WTC11 (cell line): ENCODE results near the gene PLK1. TPM values are rescaled to one million over a fixed set of nuclear protein-coding genes. Genes with fewer than 3 reads are reported as not detected.

Experiments
- ATAC-seq: fragments of 200-7000 bp; cut with Tn5 transposase; 2 replicates; pipeline ENCODE4 v1.10.0; 2021; ENCODE audit warnings: mild to moderate bottlenecking, moderate library complexity
- CTCF ChIA-PET: fragments of 300-600 bp; sonication (Branson Sonifier 250); formaldehyde crosslinking; loops from one replicate; lab custom pipeline; 2021; ENCODE audit warnings: antibody characterized with exemption; lab: Charles Lee
- POLR2A ChIA-PET: fragments of 350-600 bp; sonication (Branson Sonifier 250); formaldehyde crosslinking; loops from one replicate; lab custom pipeline; 2021; ENCODE audit warnings: antibody characterized with exemption; lab: Charles Lee
- DNase-seq: peaks from one replicate; pipeline ENCODE4 v3.0.0; 2021; ENCODE audit warnings: low spot score
- H3K27ac Mint-ChIP-seq: 2 replicates; pipeline ENCODE4 v1.8.0; 2021; ENCODE audit warnings: mixed read lengths
- H3K27me3 Mint-ChIP-seq: 2 replicates; pipeline ENCODE4 v1.8.0; 2021; ENCODE audit warnings: low read depth, mild to moderate bottlenecking, moderate library complexity, mixed read lengths
- H3K36me3 Mint-ChIP-seq: 2 replicates; pipeline ENCODE4 v1.8.0; 2021; ENCODE audit warnings: mixed read lengths
- H3K4me1 Mint-ChIP-seq: 2 replicates; pipeline ENCODE4 v1.8.0; 2022; ENCODE audit warnings: mixed read lengths
- H3K4me3 Mint-ChIP-seq: 2 replicates; pipeline ENCODE4 v1.8.0; 2021; ENCODE audit warnings: mild to moderate bottlenecking, moderate library complexity, mixed read lengths
- H3K9me3 Mint-ChIP-seq: 2 replicates; pipeline ENCODE4 v1.8.0; 2021; ENCODE audit warnings: mixed read lengths
- EMX1 ChIP-seq: fragments of 250-450 bp; sonication (Bioruptor Pico); IDR thresholded peaks from 2 replicates; pipeline ENCODE4 v1.8.0; 2021; ENCODE audit warnings: mild to moderate bottlenecking
- ETV6 ChIP-seq: sonication (generic); formaldehyde crosslinking; IDR thresholded peaks from 2 replicates; pipeline ENCODE4 v1.8.1; 2022; ENCODE audit warnings: mild to moderate bottlenecking, missing genetic modification reagents
- GABPB1 ChIP-seq: sonication (generic); formaldehyde crosslinking; IDR thresholded peaks from 2 replicates; pipeline ENCODE4 v1.8.1; 2023; ENCODE audit warnings: mild to moderate bottlenecking, missing genetic modification reagents
- GTF2I ChIP-seq: fragments of 250-450 bp; sonication (Bioruptor Pico); conservative IDR thresholded peaks from 2 replicates; pipeline ENCODE4 v1.4.0; 2021; ENCODE audit warnings: mild to moderate bottlenecking
- IRF2 ChIP-seq: sonication (generic); formaldehyde crosslinking; IDR thresholded peaks from 2 replicates; pipeline ENCODE4 v1.8.0; 2022; ENCODE audit warnings: low read depth, missing genetic modification reagents, borderline replicate concordance
- JAZF1 ChIP-seq: fragments of 250-450 bp; sonication (Bioruptor Pico); IDR thresholded peaks from 2 replicates; pipeline ENCODE4 v1.9.0; 2021; ENCODE audit warnings: moderate library complexity, mild to moderate bottlenecking, inconsistent platforms
- JUN ChIP-seq: sonication (generic); formaldehyde crosslinking; IDR thresholded peaks from 2 replicates; pipeline ENCODE4 v1.8.0; 2023; ENCODE audit warnings: mild to moderate bottlenecking, missing genetic modification reagents
- MXD4 ChIP-seq: fragments of 250-450 bp; sonication (Bioruptor Pico); IDR thresholded peaks from 2 replicates; pipeline ENCODE4 v1.8.0; 2021; ENCODE audit warnings: mild to moderate bottlenecking, moderate library complexity, borderline replicate concordance
- NFATC4 ChIP-seq: fragments of 250-450 bp; sonication (Bioruptor Pico); IDR thresholded peaks from 2 replicates; pipeline ENCODE4 v1.9.0; 2021; ENCODE audit warnings: mild to moderate bottlenecking
- NR3C1 ChIP-seq: sonication (generic); formaldehyde crosslinking; conservative IDR thresholded peaks from 2 replicates; pipeline ENCODE4 v1.8.1; 2023; ENCODE audit warnings: low read depth, mild to moderate bottlenecking, missing genetic modification reagents
- OVOL2 ChIP-seq: fragments of 250-450 bp; sonication (Bioruptor Pico); IDR thresholded peaks from 2 replicates; pipeline ENCODE4 v1.9.0; 2021; ENCODE audit warnings: mild to moderate bottlenecking, borderline replicate concordance
- PRRX2 ChIP-seq: fragments of 250-450 bp; sonication (Bioruptor Pico); IDR thresholded peaks from 2 replicates; pipeline ENCODE4 v1.8.0; 2021; ENCODE audit warnings: mild to moderate bottlenecking
- ZNF121 ChIP-seq: sonication (generic); formaldehyde crosslinking; IDR thresholded peaks from 2 replicates; pipeline ENCODE4 v1.8.0; 2023; ENCODE audit warnings: missing genetic modification reagents
- ZNF263 ChIP-seq: sonication (generic); formaldehyde crosslinking; IDR thresholded peaks from 2 replicates; pipeline ENCODE4 v1.8.1; 2022; ENCODE audit warnings: low read depth, mild to moderate bottlenecking, moderate library complexity, missing genetic modification reagents
- total RNA-seq: library from RNA; stranded (reverse); gene quantifications from 3 replicates; pipeline ENCODE4 v1.2.3, GENCODE V29; 2021
- TF ChIP-seq, protein P1 (sequence below): sonication (generic); formaldehyde crosslinking; IDR thresholded peaks from 2 replicates; pipeline ENCODE4 v1.8.1; 2023; ENCODE audit warnings: mild to moderate bottlenecking, moderate library complexity, missing genetic modification reagents
- TF ChIP-seq, protein P2 (sequence below): sonication (generic); formaldehyde crosslinking; IDR thresholded peaks from 2 replicates; pipeline ENCODE4 v1.8.0; 2022; ENCODE audit warnings: mild to moderate bottlenecking, missing genetic modification reagents
- TF ChIP-seq, protein P3 (sequence below): fragments of 250-450 bp; sonication (Bioruptor Pico); conservative IDR thresholded peaks from 2 replicates; pipeline ENCODE4 v1.9.0; 2021; ENCODE audit warnings: mild to moderate bottlenecking
- TF ChIP-seq, protein P4 (sequence below): sonication (generic); formaldehyde crosslinking; IDR thresholded peaks from 2 replicates; pipeline ENCODE4 v1.8.1; 2023; ENCODE audit warnings: mild to moderate bottlenecking, missing genetic modification reagents, moderate library complexity
- TF ChIP-seq, protein P5 (sequence below): sonication (generic); formaldehyde crosslinking; IDR thresholded peaks from 2 replicates; pipeline ENCODE4 v1.8.0; 2023; ENCODE audit warnings: missing genetic modification reagents, mild to moderate bottlenecking, borderline replicate concordance
- TF ChIP-seq, protein P6 (sequence below): fragments of 250-450 bp; sonication (Bioruptor Pico); IDR thresholded peaks from 2 replicates; pipeline ENCODE4 v1.9.0; 2021; ENCODE audit warnings: mild to moderate bottlenecking
- TF ChIP-seq, protein P7 (sequence below): fragments of 200-600 bp; IDR thresholded peaks from 2 replicates; pipeline ENCODE4 v1.8.0; 2022; ENCODE audit warnings: antibody characterized with exemption
- TF ChIP-seq, protein P8 (sequence below): sonication (generic); formaldehyde crosslinking; IDR thresholded peaks from 2 replicates; pipeline ENCODE4 v1.8.1; 2022; ENCODE audit warnings: missing genetic modification reagents, borderline replicate concordance

Gene PLK1
- total RNA-seq, 1 experiment from 2014 or later = 167 TPM

DNA sequence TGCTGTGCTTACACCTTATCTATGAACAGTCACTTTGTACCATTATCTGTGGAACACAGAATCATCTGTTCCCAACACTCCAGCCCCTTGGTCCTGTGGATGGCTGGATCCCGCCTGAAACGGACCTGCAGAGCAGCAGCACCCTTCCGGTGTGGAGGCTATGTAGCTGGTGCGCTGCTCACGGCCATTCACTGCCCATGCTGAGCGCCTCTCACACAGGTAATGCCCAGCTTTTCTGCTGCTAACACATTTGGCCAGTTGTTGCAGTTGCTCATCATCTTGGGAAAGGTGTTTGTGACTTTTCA, 11.4 kb upstream of the PLK1 start:
- Mint-ChIP-seq H3K4me1 (no peaks in the 10 kb centered on the region), H3K27ac (no peak overlapping the region), H3K36me3 (peaks cover 53% of the 10 kb centered on the region), H3K4me3 (no peak overlapping the region), H3K9me3 (no peaks in the 10 kb centered on the region), H3K27me3 (no peaks in the 10 kb centered on the region)
- TF ChIP-seq, protein P1, sequence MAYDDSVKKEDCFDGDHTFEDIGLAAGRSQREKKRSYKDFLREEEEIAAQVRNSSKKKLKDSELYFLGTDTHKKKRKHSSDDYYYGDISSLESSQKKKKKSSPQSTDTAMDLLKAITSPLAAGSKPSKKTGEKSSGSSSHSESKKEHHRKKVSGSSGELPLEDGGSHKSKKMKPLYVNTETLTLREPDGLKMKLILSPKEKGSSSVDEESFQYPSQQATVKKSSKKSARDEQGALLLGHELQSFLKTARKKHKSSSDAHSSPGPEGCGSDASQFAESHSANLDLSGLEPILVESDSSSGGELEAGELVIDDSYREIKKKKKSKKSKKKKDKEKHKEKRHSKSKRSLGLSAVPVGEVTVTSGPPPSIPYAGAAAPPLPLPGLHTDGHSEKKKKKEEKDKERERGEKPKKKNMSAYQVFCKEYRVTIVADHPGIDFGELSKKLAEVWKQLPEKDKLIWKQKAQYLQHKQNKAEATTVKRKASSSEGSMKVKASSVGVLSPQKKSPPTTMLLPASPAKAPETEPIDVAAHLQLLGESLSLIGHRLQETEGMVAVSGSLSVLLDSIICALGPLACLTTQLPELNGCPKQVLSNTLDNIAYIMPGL (CRISPR knock-in tag) = no peak
- TF ChIP-seq, protein P2, sequence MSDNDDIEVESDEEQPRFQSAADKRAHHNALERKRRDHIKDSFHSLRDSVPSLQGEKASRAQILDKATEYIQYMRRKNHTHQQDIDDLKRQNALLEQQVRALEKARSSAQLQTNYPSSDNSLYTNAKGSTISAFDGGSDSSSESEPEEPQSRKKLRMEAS (CRISPR knock-in tag) = no peak
- no peak for TF ChIP-seq GABPB1 (CRISPR knock-in tag)
- TF ChIP-seq GTF2I (CRISPR knock-in tag) = no peak
- TF ChIP-seq ETV6 (CRISPR knock-in tag) = no peak
- TF ChIP-seq, protein P3, sequence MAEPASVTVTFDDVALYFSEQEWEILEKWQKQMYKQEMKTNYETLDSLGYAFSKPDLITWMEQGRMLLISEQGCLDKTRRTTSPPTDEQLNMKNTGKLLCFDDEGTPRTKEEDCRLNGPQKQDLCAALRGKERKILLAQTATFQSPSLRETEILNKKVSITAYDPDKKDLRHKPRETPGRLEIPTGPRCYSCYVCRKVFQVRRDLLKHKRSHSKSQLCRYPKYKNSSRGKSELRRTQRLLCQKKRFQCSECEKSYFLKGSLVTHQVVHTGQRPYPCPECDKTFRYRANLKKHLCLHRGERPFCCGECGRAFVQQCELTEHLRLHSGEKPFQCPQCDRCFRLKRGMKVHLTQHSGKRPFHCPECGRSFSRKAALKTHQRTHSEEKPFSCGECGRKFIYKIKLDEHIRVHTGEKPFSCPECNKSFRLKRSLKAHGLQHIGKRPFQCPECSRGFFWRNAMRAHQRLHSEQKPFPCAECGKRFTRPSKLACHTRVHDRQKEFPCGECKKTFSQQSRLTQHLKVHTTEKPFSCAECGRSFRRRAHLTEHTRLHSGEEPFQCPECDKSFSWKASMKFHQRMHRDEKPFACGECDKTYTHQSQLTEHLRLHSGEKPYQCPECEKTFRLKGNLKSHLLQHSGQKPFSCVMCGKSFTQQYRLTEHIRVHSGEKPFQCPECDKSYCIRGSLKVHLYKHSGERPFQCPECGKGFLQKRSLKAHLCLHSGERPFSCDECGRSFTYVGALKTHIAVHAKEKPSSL (CRISPR knock-in tag) = no peak
- no peak for TF ChIP-seq ZNF263 (CRISPR knock-in tag)
- TF ChIP-seq OVOL2 (CRISPR knock-in tag) = no peak
- TF ChIP-seq, protein P4, sequence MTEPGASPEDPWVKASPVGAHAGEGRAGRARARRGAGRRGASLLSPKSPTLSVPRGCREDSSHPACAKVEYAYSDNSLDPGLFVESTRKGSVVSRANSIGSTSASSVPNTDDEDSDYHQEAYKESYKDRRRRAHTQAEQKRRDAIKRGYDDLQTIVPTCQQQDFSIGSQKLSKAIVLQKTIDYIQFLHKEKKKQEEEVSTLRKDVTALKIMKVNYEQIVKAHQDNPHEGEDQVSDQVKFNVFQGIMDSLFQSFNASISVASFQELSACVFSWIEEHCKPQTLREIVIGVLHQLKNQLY = no peak
- no peak for TF ChIP-seq ZNF121 (CRISPR knock-in tag)
- TF ChIP-seq IRF2 (CRISPR knock-in tag) = no peak
- no peak for TF ChIP-seq NR3C1 (CRISPR knock-in tag)
- DNase-seq = no peak
- ChIA-PET POLR2A (no interaction called here), CTCF (no interaction called here)
- no peak for ATAC-seq

DNA sequence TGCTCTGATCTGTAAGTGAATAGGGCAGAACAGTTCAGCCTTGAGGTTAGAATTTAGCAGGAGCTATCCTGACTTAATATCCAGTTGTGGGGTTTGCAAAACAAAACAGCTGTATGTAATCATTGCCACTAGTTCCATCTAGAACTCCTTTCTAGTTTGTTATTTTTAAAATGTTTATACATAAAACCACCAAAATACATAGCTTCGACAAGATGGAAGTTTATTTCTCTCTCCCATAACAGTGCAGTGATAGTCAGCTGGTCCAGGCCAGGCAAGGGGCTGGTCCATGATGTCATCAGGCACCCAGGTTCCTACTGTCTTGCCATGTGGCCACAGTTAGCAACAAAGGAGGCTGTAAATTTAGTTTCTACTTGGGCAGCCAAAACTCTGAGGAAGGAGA, 10.5 kb upstream of the PLK1 start:
- TF ChIP-seq GTF2I (CRISPR knock-in tag) (no peak), OVOL2 (CRISPR knock-in tag) (no peak), PRRX2 (no peak), JAZF1 (CRISPR knock-in tag) (no peak), JUN (no peak), EMX1 (no peak), MXD4 (CRISPR knock-in tag) (no peak), NFATC4 (no peak)
- TF ChIP-seq, protein P5, sequence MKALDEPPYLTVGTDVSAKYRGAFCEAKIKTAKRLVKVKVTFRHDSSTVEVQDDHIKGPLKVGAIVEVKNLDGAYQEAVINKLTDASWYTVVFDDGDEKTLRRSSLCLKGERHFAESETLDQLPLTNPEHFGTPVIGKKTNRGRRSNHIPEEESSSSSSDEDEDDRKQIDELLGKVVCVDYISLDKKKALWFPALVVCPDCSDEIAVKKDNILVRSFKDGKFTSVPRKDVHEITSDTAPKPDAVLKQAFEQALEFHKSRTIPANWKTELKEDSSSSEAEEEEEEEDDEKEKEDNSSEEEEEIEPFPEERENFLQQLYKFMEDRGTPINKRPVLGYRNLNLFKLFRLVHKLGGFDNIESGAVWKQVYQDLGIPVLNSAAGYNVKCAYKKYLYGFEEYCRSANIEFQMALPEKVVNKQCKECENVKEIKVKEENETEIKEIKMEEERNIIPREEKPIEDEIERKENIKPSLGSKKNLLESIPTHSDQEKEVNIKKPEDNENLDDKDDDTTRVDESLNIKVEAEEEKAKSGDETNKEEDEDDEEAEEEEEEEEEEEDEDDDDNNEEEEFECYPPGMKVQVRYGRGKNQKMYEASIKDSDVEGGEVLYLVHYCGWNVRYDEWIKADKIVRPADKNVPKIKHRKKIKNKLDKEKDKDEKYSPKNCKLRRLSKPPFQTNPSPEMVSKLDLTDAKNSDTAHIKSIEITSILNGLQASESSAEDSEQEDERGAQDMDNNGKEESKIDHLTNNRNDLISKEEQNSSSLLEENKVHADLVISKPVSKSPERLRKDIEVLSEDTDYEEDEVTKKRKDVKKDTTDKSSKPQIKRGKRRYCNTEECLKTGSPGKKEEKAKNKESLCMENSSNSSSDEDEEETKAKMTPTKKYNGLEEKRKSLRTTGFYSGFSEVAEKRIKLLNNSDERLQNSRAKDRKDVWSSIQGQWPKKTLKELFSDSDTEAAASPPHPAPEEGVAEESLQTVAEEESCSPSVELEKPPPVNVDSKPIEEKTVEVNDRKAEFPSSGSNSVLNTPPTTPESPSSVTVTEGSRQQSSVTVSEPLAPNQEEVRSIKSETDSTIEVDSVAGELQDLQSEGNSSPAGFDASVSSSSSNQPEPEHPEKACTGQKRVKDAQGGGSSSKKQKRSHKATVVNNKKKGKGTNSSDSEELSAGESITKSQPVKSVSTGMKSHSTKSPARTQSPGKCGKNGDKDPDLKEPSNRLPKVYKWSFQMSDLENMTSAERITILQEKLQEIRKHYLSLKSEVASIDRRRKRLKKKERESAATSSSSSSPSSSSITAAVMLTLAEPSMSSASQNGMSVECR (CRISPR knock-in tag) = no peak
- TF ChIP-seq, protein P6, sequence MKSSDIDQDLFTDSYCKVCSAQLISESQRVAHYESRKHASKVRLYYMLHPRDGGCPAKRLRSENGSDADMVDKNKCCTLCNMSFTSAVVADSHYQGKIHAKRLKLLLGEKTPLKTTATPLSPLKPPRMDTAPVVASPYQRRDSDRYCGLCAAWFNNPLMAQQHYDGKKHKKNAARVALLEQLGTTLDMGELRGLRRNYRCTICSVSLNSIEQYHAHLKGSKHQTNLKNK (CRISPR knock-in tag) = no peak
- TF ChIP-seq, protein P7, sequence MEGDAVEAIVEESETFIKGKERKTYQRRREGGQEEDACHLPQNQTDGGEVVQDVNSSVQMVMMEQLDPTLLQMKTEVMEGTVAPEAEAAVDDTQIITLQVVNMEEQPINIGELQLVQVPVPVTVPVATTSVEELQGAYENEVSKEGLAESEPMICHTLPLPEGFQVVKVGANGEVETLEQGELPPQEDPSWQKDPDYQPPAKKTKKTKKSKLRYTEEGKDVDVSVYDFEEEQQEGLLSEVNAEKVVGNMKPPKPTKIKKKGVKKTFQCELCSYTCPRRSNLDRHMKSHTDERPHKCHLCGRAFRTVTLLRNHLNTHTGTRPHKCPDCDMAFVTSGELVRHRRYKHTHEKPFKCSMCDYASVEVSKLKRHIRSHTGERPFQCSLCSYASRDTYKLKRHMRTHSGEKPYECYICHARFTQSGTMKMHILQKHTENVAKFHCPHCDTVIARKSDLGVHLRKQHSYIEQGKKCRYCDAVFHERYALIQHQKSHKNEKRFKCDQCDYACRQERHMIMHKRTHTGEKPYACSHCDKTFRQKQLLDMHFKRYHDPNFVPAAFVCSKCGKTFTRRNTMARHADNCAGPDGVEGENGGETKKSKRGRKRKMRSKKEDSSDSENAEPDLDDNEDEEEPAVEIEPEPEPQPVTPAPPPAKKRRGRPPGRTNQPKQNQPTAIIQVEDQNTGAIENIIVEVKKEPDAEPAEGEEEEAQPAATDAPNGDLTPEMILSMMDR = no peak
- TF ChIP-seq, protein P8, sequence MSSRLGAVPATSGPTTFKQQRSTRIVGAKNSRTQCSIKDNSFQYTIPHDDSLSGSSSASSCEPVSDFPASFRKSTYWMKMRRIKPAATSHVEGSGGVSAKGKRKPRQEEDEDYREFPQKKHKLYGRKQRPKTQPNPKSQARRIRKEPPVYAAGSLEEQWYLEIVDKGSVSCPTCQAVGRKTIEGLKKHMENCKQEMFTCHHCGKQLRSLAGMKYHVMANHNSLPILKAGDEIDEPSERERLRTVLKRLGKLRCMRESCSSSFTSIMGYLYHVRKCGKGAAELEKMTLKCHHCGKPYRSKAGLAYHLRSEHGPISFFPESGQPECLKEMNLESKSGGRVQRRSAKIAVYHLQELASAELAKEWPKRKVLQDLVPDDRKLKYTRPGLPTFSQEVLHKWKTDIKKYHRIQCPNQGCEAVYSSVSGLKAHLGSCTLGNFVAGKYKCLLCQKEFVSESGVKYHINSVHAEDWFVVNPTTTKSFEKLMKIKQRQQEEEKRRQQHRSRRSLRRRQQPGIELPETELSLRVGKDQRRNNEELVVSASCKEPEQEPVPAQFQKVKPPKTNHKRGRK (CRISPR knock-in tag) = no peak
- Mint-ChIP-seq H3K27ac (no peak overlapping the region), H3K9me3 (no peaks in the 10 kb centered on the region), H3K4me3 (no peak overlapping the region), H3K36me3 (peaks cover 49% of the 10 kb centered on the region), H3K4me1 (no peaks in the 10 kb centered on the region), H3K27me3 (no peaks in the 10 kb centered on the region)
- ChIA-PET CTCF (no interaction called here), POLR2A (no interaction called here)
- no peak for ATAC-seq
- DNase-seq = no peak
